HepG2 (cell line): ENCODE results near the gene SMG7. TPM values are rescaled to one million over a fixed set of nuclear protein-coding genes. Genes with fewer than 3 reads are reported as not detected.

Experiments
- ARID4A ChIP-seq: sonication (generic); formaldehyde crosslinking; IDR thresholded peaks from 2 replicates; pipeline ENCODE4 v1.5.0; 2020; ENCODE audit warnings: mild to moderate bottlenecking, missing genetic modification reagents, borderline replicate concordance
- ARNTL ChIP-seq: sonication (generic); formaldehyde crosslinking; IDR thresholded peaks from 2 replicates; pipeline ENCODE4 v1.4.0; 2020; ENCODE audit warnings: mild to moderate bottlenecking, missing genetic modification reagents
- BCLAF1 ChIP-seq: fragments of 450-650 bp; IDR thresholded peaks from 2 replicates; pipeline ENCODE4 v1.6.1; 2017; ENCODE audit warnings: mild to moderate bottlenecking
- ELF1 ChIP-seq: sonication (generic); formaldehyde crosslinking; IDR thresholded peaks from 2 replicates; pipeline ENCODE4 v1.4.0; 2020; ENCODE audit warnings: missing genetic modification reagents
- ESRRA ChIP-seq: sonication (generic); formaldehyde crosslinking; IDR thresholded peaks from 2 replicates; pipeline ENCODE4 v1.5.1; 2020; ENCODE audit warnings: mild to moderate bottlenecking, low read depth, missing genetic modification reagents
- FOSL2 ChIP-seq: sonication (generic); formaldehyde crosslinking; IDR thresholded peaks from 2 replicates; pipeline ENCODE4 v1.4.0; 2020; ENCODE audit warnings: missing genetic modification reagents
- HNF4A ChIP-seq: sonication (generic); formaldehyde crosslinking; IDR thresholded peaks from 2 replicates; pipeline ENCODE4 v1.4.0; 2020; ENCODE audit warnings: missing genetic modification reagents
- HNF4G ChIP-seq, 2 experiments: sonication (generic) in 1 of 2; formaldehyde crosslinking in 1 of 2; IDR thresholded peaks; 2 replicates each; pipeline versions ENCODE4 v1.4.0 to v1.6.1; 2011 to 2020; ENCODE audit warnings: borderline replicate concordance in 2 of 2, low read depth in 2 of 2, mild to moderate bottlenecking in 2 of 2, low read length in 1 of 2, missing genetic modification reagents in 1 of 2, moderate library complexity in 1 of 2
- HOXA3 ChIP-seq: sonication (generic); formaldehyde crosslinking; IDR thresholded peaks from 2 replicates; pipeline ENCODE4 v1.5.0; 2020; ENCODE audit warnings: missing genetic modification reagents
- MAX ChIP-seq: IDR thresholded peaks from 2 replicates; pipeline ENCODE4 v1.6.1; 2012; ENCODE audit warnings: inconsistent platforms
- NFKBIZ ChIP-seq: IDR thresholded peaks from 2 replicates; pipeline ENCODE4 v1.6.1; 2018; ENCODE audit warnings: missing genetic modification reagents, missing compliant biosample characterization
- PHF21A ChIP-seq: sonication (generic); formaldehyde crosslinking; IDR thresholded peaks from 2 replicates; pipeline ENCODE4 v1.5.0; 2020; ENCODE audit warnings: mild to moderate bottlenecking, missing genetic modification reagents
- SKI ChIP-seq: fragments of 450-650 bp; IDR thresholded peaks from one replicate; pipeline ENCODE4 v1.6.1; 2018; ENCODE audit warnings: mild to moderate bottlenecking; ENCODE audit not compliant: partially characterized antibody
- SMAD3 ChIP-seq: sonication (generic); formaldehyde crosslinking; IDR thresholded peaks from 2 replicates; pipeline ENCODE4 v1.4.0; 2020; ENCODE audit warnings: missing genetic modification reagents
- SP4 ChIP-seq: sonication (generic); formaldehyde crosslinking; IDR thresholded peaks from 2 replicates; pipeline ENCODE4 v1.8.1; 2023; ENCODE audit warnings: mild to moderate bottlenecking, missing genetic modification reagents
- TARDBP ChIP-seq: sonication (generic); formaldehyde crosslinking; IDR thresholded peaks from 2 replicates; pipeline ENCODE4 v1.8.0; 2022; ENCODE audit warnings: mild to moderate bottlenecking, missing genetic modification reagents
- YEATS4 ChIP-seq: sonication (generic); formaldehyde crosslinking; IDR thresholded peaks from 2 replicates; pipeline ENCODE4 v1.4.0; 2020; ENCODE audit warnings: missing genetic modification reagents, borderline replicate concordance
- ZBTB21 ChIP-seq: sonication (generic); formaldehyde crosslinking; IDR thresholded peaks from 2 replicates; pipeline ENCODE4 v1.4.0; 2020; ENCODE audit warnings: missing genetic modification reagents
- ZNF577 ChIP-seq: sonication (generic); formaldehyde crosslinking; IDR thresholded peaks from 2 replicates; pipeline ENCODE4 v1.4.0; 2020; ENCODE audit warnings: mild to moderate bottlenecking, low read depth, missing genetic modification reagents, borderline replicate concordance
- polyA plus RNA-seq, 8 experiments: library from polyadenylated mRNA; depleted of rRNA in 3 of 8; stranded (reverse) in 7 of 8; unstranded in 1 of 8; fragments of >200 nt; fragmentation: Illumina TruSeq in 4 of 8; extraction: Trizol in 4 of 8; gene quantifications; 2 replicates each; pipeline versions ENCODE4 v1.2.1 to v1.2.3, GENCODE V29; 2011 to 2016; ENCODE audit warnings: low read depth in 4 of 8, missing spikeins in 1 of 8, mixed read lengths in 1 of 8; ENCODE audit not compliant: insufficient read depth in 1 of 8
- total RNA-seq, 5 experiments: library from RNA; depleted of rRNA; stranded (reverse); fragments of >200 nt; fragmentation: Illumina TruSeq; extraction: Trizol; gene quantifications; 2 replicates each; pipeline ENCODE4 v1.2.3, GENCODE V29; 2016; ENCODE audit warnings: low read depth in 1 of 5
- TF ChIP-seq, protein P1 (sequence below): sonication (generic); formaldehyde crosslinking; IDR thresholded peaks from 2 replicates; pipeline ENCODE4 v1.4.0; 2020; ENCODE audit warnings: missing genetic modification reagents

The SMG7 gene
- total and polyA plus RNA-seq, 2 of the 13 experiments (the other 11 are each of a cell fraction or from before 2014, with no cell fraction given) = 14.9 to 27.9 TPM

DNA sequence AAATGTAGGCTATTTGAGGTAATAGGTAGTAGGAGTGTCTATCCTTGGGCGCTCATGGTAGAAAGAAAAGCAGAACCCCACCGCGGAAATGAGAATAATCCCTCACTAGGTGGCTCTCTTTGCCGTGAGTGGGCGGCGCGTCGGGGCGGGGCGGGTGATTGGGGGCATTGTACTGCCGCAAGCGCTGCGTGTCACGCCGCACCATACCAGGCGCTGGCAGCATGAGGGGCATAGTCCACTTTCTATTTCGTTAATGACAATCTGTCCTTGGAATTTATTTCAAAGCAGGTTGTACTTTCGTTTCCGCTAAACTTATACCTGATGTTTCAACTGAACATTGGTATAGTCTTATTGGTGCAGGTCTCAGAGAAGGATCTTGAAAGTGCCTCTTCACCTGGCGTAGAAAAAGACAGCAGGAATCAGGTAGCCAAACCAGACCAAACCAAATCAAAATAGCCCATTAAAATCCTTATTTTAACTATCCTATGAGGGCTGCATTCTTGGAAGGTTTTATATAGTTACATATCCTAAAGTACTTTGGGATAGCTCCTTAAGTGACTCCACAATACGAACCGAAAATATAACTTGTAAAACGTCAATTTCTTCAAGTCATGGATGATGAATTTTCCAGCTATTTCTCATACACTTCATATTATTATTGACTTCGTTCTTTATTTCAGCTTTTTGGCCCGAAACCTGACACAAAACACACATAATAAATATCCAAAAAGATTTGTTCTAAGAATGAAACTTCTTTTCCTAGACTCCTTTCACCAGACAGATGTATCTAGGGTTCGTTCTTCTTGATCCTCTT is 1.9 kb upstream of the SMG7 start (continued):
- TF ChIP-seq BCLAF1 (no peak), SMAD3 (peak; percentile 53; the same call in 1 of the 2 replicates), SKI (peak; percentile 29), ARID4A (CRISPR knock-in tag) (peak; percentile 55; the same call in 1 of the 2 replicates), YEATS4 (peak; percentile 63; the same call in 1 of the 2 replicates), MAX (peak; percentile 80), HNF4A (CRISPR knock-in tag) (peak; percentile 90), TARDBP (peak; percentile 76; the same call in 1 of the 2 replicates), NFKBIZ (CRISPR knock-in tag) (peak; percentile 57; the same call in 1 of the 2 replicates), ESRRA (CRISPR knock-in tag) (peak; percentile 21; the same call in 1 of the 2 replicates), ARNTL (CRISPR knock-in tag) (peak; percentile 62), PHF21A (CRISPR knock-in tag) (peak; percentile 73), SP4 (CRISPR knock-in tag) (0 out of 2 replicates have a peak, but pooled peaks have one; percentile 21), HNF4G (IDR thresholded peaks at IDR 0.05; ENCODE audit: borderline replicate concordance, low read depth, low read length) (peak; percentile 81), HNF4G (CRISPR knock-in tag; IDR thresholded peaks at IDR 0.05; ENCODE audit: borderline replicate concordance, low read depth) (peak; percentile 63; the same call in 1 of the 2 replicates), FOSL2 (peak; percentile 67; the same call in 1 of the 2 replicates), ZNF577 (CRISPR knock-in tag) (no peak), ZBTB21 (CRISPR knock-in tag) (no peak), ELF1 (peak; percentile 50; the same call in 1 of the 2 replicates), HOXA3 (CRISPR knock-in tag) (peak; percentile 86)
- TF ChIP-seq, protein P1, sequence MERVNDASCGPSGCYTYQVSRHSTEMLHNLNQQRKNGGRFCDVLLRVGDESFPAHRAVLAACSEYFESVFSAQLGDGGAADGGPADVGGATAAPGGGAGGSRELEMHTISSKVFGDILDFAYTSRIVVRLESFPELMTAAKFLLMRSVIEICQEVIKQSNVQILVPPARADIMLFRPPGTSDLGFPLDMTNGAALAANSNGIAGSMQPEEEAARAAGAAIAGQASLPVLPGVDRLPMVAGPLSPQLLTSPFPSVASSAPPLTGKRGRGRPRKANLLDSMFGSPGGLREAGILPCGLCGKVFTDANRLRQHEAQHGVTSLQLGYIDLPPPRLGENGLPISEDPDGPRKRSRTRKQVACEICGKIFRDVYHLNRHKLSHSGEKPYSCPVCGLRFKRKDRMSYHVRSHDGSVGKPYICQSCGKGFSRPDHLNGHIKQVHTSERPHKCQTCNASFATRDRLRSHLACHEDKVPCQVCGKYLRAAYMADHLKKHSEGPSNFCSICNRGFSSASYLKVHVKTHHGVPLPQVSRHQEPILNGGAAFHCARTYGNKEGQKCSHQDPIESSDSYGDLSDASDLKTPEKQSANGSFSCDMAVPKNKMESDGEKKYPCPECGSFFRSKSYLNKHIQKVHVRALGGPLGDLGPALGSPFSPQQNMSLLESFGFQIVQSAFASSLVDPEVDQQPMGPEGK (CRISPR knock-in tag) = peak; percentile 93
